Measurements from ENCODE around the gene COPS8.

The COPS8 gene

DNA sequence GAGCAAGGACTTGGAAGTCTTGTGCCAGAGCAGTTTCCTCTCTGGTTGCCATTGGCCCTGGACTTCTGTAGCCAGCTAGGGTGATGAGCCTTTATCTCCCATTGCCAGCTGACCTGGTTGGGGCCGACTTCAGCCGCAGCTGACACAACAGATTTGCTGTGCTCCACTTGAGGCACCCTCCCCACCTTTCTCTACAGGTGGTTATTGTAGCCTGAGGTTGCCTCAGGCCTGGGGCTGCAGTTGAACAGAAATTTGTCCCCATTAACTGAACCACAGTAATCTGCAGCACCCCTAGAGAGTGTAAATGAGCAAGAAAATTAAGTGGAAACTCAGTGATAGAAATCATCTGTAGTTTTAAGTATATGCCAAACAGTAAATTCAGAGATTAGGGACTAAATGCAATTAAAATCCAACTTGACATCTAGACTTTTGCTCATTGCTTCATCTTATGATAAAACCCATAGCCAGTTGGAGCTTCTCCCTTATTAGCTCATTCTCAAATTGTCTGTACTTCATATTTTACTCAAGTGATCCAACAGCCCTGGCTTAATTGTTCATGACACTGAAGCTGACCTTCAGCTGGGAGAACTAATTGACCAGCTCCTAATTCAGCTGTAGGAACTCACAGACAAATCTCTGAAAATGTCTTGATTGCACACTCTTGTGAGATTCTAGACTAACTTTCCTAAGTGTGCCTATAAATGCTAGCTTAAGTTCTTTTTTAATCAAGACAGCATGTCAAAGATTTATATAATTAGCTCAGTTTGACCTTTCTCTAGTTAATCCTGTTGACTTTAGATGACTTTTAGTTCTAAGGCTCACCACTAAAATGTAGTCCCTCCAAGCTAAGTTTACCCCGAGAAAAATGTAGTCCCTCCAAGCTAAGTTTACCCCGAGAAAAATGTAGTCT, 48.9 kb downstream of the COPS8 start:
- DNase-seq: no peak

DNA sequence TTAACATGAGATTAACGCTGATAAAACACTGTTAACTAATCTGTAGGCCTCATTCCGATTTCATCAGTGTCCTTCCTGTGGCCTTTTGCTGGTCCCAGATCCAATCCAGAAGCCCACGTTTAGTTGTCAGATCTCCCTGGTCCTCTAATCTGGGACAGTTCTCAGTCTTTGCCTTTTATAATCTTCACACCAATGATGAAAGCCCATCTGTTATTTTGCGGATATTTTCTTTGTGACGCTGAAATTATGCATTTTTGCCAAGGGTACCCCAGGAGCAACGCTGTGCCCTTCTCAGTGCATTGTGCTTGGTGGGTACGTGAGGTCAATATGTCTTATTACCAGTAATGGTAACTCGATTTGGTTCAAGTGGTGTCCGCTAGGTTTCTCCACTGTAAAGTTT, 51.1 kb downstream of the COPS8 start:
- no peak for DNase-seq

DNA sequence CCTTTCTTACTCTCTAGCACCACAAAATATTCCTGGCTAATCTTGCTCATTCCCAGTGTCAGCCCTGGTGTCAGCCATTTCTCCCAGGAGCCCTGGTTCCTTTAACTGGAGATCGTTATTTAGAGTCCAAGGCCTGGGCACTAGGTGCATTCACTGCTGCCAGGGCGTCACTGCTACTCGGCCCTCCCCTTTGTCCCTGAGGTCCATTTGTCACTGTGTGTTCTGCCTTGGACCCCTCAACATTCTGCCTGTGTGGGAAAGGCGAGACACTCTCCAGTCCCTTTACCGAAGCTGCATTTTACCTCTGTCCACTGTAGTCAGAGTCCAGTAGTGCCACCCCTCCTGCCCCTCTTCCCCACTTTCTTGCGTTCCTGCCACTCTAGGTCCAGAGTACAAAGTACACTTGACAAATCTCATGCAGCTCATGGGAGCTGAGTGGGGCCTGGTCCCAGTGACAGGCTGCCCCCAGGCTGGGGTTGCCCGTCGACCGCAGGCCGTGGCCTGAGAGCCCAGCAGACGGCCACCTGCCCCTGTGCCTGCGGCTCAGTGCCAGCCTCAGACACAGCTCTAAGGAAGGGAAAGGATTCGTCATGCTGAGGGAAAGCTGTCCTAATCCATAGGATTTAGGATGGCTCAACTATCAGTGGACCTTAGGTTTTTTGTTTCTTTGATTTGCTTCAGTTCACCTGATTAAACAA, 52.1 kb downstream of the COPS8 start:
- no peak for DNase-seq

DNA sequence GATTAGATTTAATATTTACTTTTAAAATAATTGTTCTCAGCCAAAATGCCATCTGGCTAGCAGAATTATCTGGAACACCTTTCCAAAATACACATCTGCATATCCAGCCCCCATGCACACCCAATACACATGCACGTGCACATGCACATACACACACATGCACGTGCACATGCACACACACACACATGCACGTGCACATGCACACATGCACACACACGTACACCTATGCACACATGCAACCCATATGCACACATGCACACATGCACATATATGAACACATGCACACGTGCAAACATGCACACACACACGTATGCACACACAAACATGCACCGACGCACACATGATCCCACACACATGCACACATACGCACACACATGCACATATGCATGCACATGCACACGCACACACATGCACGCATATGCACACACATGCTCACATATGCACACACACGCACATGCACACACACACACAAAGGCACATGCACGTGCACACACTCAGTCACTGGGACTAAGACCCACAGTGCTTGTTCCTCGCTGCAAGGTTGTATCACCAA, 53.5 kb downstream of the COPS8 start:
- DNase-seq: no peak

DNA sequence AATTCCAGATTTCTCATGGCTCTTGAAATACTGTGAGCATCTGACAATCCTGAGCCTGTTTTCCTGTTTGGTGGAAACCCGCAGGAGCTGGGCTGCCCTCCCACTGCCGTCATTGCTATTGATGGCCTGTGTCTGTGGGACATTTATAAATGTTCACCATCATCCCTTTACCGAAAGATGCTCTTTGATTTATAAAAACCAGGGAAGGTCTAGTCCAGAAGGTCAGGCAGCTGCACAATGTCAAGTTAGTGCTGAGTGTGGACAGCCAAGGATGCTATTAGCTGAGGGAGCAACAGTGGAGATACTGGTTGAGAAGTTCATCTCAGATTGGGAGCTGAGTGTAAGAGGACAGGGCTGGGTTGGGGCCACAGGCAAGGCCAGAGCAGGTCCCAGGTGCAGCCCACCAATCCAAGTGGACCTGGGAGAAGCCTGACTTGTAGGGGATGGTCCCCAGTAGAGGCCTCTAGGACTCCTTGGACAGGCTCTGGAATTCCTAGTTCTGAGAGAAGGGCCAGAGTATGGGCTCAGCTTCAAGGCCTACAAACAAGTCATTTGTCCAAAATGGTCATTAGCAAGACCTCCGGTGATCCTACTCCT, 55.1 kb downstream of the COPS8 start:
- DNase-seq: no peak

DNA sequence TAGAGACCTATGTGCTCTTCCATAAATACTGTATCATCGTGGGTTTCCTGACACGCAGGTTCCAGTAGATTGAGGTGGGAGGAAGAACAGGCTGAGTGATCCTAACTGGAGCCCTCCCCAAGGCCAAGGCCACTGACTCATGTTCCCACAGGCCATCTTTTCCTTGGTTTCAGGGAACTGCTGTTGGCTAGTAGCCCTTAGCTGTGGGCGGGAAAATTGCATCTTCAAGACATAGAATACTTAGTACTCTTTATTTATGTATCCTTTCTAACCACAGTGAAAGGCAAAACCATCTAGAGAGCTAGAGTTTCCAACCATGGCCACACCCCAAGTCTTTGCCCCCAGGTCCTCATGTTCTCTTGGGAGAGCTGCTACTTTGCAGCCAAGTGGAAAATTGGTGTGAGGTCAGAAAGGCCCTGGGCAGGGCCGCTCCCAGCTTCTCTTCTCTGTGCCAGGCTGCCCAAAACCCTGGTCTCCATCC, 55.9 kb downstream of the COPS8 start:
- DNase-seq: no peak

DNA sequence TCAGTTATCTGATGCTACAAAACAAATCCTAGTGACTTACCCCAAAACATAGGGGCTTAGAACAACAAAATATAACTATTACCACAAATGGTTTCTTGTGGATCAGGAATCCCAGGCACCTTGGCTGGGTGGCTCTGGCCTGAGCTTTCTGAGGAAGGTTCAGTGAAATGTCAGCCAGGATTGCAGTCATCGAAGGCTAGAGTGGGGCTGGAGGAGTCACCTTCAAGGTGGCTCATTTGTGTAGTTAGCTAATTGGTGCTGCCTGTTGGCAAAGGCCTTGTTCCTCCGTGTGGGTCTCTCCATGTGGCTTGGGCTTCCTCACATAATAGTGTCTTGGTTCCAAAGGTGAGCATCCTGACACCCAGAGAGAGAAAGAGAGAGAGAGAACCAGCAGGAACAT, 57.4 kb downstream of the COPS8 start:
- no peak for DNase-seq

DNA sequence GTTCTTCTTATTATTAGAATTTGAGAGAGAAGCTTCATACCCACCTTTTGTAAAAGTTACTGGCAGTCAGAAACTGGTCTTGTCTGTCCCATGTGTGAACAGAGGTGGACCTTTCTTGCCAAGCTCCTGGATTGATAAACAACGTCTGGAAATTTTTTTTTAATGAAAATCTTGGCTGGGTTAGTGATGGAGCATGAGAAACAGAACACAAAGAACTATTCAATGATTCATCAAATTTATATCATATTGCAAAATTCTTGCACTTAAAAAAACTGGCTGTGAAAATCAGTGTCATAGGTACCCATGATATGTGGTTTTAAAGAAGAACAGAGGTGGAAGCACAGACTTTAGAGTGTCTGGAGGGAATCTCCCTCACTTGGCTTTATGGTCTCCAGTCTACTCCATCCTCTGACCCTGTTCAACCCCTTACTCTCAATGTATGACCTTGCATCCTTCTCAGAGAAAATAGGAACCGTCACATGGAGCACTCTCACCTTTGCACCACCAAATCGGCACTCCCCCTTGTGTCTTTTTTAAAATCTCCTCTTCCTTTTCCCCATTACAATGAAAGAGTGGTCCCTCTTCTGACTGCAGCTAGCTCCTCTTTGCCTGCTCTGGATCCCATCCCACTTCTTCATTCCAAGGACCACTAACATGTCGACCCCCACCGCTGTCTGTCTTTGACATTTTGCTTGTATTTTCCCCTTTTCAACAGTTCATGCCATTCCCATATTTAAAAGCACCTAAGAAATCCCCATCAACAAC, 58.2 kb downstream of the COPS8 start:
- no peak for DNase-seq

DNA sequence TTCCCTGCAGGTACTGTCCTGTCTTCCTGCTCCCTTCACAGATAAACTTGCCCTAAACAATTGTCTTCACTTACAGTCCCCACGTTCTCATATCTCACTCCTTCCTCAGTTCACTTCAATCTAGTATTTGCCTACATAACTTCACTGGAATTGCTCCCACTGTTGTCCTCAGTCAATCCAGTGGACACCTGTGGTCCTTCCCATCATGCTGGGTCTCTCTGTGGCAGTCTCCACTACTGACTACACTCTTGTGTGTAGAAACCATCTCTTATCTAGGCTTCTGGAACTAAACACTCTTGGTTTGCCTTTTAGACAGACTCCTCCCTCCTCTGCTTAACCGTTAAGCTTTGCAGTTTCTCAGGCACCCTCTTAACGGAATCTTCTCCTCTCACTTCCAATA, 58.8 kb downstream of the COPS8 start:
- no peak for DNase-seq

DNA sequence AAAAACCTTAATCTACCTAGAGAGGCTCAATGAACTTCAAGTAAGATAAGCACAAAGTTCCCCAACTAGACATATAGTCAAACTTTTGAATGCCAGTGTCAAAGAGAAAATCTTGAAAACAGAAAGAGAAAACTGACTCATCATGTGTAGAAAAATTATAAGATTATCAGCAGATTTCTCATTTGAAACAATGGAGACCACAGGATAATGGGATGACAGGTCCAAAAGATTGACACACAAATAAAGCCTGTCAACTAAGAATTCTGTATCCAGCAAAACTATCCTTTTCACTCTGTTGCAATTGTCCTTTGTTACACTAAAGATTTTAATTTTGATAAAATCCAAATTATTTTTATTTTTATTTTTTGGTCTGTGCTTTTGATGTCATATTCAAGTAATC, 61.6 kb downstream of the COPS8 start:
- DNase-seq: no peak

DNA sequence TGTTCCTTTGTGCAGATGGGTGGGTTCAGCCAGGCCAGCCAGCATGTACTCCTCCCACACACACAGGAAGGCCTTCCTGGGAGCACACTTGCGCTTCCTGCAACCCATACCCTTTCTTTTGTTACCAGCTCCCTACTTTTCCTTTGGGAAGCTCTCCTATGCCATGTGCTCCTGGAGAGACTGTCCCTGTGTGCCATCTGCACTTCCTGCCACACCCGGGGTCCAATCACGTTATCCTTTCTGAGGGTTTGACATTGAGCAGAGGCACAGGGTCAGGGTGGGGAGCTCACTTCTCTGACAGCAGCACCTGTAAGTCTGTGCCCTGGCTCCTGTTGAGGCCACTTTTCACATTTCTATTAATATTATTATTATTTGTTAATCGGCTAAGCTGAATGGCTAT, 62.9 kb downstream of the COPS8 start:
- DNase-seq: no peak

DNA sequence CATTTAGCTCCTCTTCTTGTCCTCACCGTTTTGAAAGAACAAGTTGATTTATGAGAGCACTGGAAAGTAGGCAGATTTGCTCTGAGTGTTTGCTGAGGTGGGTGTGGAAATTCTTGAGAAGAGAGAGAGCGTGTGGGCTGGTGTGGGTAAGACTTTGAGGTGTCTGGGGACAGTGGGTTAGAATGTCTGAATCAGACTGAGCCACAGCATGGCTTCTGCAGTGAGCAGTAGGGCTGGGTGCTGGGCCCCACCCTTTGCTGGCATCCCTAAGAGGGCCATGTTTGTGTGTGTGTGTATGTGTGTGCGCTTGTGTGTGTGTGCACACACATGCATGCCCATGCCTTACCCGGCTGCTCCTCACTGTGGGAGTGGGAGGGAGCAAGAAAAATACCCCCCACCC, 63.7 kb downstream of the COPS8 start:
- DNase-seq: no peak
